HEK293 (cell line): ENCODE measurements around the gene SLPI.

Experiments used
- GLI2 ChIP-seq: fragments of 450-650 bp; formaldehyde crosslinking; IDR thresholded peaks from 2 replicates; pipeline ENCODE4; 2017; ENCODE audit warnings: missing biosample characterization, missing genetic modification characterization, low read depth, borderline replicate concordance
- KLF8 ChIP-seq: fragments of 450-650 bp; formaldehyde crosslinking; IDR thresholded peaks from 2 replicates; pipeline ENCODE4 v1.5.1; 2016; ENCODE audit warnings: missing biosample characterization, missing genetic modification characterization
- SP3 ChIP-seq: fragments of 450-650 bp; formaldehyde crosslinking; IDR thresholded peaks from 2 replicates; pipeline ENCODE4 v1.5.1; 2016; ENCODE audit warnings: missing biosample characterization, missing genetic modification characterization
- SP7 ChIP-seq: fragments of 450-650 bp; formaldehyde crosslinking; IDR thresholded peaks from 2 replicates; pipeline ENCODE4 v1.5.1; 2016; ENCODE audit warnings: missing biosample characterization, missing genetic modification characterization
- WT1 ChIP-seq: fragments of 450-650 bp; formaldehyde crosslinking; IDR thresholded peaks from 2 replicates; pipeline ENCODE4 v1.5.1; 2016; ENCODE audit warnings: missing biosample characterization, missing genetic modification characterization
- YY2 ChIP-seq: fragments of 450-650 bp; formaldehyde crosslinking; IDR thresholded peaks from 2 replicates; pipeline ENCODE4 v1.5.1; 2016; ENCODE audit warnings: missing biosample characterization, missing genetic modification characterization
- ZBTB17 ChIP-seq: fragments of 450-650 bp; formaldehyde crosslinking; IDR thresholded peaks from 2 replicates; pipeline ENCODE4 v1.5.1; 2016; ENCODE audit warnings: missing biosample characterization, missing genetic modification characterization
- ZBTB48 ChIP-seq: fragments of 450-650 bp; formaldehyde crosslinking; IDR thresholded peaks from 2 replicates; pipeline ENCODE4 v1.5.1; 2016; ENCODE audit warnings: missing biosample characterization, missing genetic modification characterization
- ZNF10 ChIP-seq: fragments of 450-650 bp; formaldehyde crosslinking; IDR thresholded peaks from 2 replicates; pipeline ENCODE4 v1.5.1; 2017; ENCODE audit warnings: missing biosample characterization, missing genetic modification characterization
- ZNF174 ChIP-seq: fragments of 450-650 bp; formaldehyde crosslinking; IDR thresholded peaks from 2 replicates; pipeline ENCODE4 v1.5.0; 2017; ENCODE audit warnings: missing biosample characterization, mild to moderate bottlenecking, missing genetic modification characterization
- ZNF24 ChIP-seq: fragments of 450-650 bp; formaldehyde crosslinking; IDR thresholded peaks from 2 replicates; pipeline ENCODE4 v1.5.1; 2016; ENCODE audit warnings: missing biosample characterization, missing genetic modification characterization
- ZNF324 ChIP-seq: fragments of 450-650 bp; formaldehyde crosslinking; IDR thresholded peaks from 2 replicates; pipeline ENCODE4 v1.5.1; 2016; ENCODE audit warnings: missing biosample characterization, missing genetic modification characterization
- ZNF335 ChIP-seq: fragments of 450-650 bp; formaldehyde crosslinking; conservative IDR thresholded peaks from 2 replicates; pipeline ENCODE4 v1.5.1; 2016; ENCODE audit warnings: missing biosample characterization, missing genetic modification characterization
- ZNF529 ChIP-seq: fragments of 450-650 bp; formaldehyde crosslinking; IDR thresholded peaks from 2 replicates; pipeline ENCODE4 v1.5.1; 2017; ENCODE audit warnings: missing genetic modification characterization, missing biosample characterization; ENCODE audit not compliant: insufficient replicate concordance
- ZNF654 ChIP-seq: fragments of 450-650 bp; formaldehyde crosslinking; IDR thresholded peaks from 2 replicates; pipeline ENCODE4 v1.5.1; 2016; ENCODE audit warnings: low read depth, missing biosample characterization, missing genetic modification characterization
- ZSCAN16 ChIP-seq: fragments of 450-650 bp; formaldehyde crosslinking; IDR thresholded peaks from 2 replicates; pipeline ENCODE4 v1.5.1; 2016; ENCODE audit warnings: missing biosample characterization, missing genetic modification characterization
- ZSCAN30 ChIP-seq: fragments of 450-650 bp; IDR thresholded peaks from 2 replicates; pipeline ENCODE4 v1.5.1; 2018; ENCODE audit warnings: missing biosample characterization, mild to moderate bottlenecking, missing genetic modification characterization, moderate library complexity
- TF ChIP-seq, protein P1 (sequence below): fragments of 450-650 bp; formaldehyde crosslinking; optimal IDR thresholded peaks from 2 replicates; pipeline ENCODE3; 2016; ENCODE audit warnings: missing biosample characterization, mild to moderate bottlenecking, missing genetic modification characterization
- TF ChIP-seq, protein P2 (sequence below): fragments of 450-650 bp; formaldehyde crosslinking; IDR thresholded peaks from 2 replicates; pipeline ENCODE4 v1.5.0; 2017; ENCODE audit warnings: missing biosample characterization, missing genetic modification characterization, borderline replicate concordance
- TF ChIP-seq, protein P3 (sequence below): fragments of 450-650 bp; formaldehyde crosslinking; IDR thresholded peaks from 2 replicates; pipeline ENCODE4 v1.5.1; 2016; ENCODE audit warnings: missing biosample characterization, missing genetic modification characterization, low read depth
- TF ChIP-seq, protein P4 (sequence below): fragments of 450-650 bp; formaldehyde crosslinking; IDR thresholded peaks from 2 replicates; pipeline ENCODE4 v1.5.1; 2016; ENCODE audit warnings: missing biosample characterization, missing genetic modification characterization

Gene SLPI

DNA sequence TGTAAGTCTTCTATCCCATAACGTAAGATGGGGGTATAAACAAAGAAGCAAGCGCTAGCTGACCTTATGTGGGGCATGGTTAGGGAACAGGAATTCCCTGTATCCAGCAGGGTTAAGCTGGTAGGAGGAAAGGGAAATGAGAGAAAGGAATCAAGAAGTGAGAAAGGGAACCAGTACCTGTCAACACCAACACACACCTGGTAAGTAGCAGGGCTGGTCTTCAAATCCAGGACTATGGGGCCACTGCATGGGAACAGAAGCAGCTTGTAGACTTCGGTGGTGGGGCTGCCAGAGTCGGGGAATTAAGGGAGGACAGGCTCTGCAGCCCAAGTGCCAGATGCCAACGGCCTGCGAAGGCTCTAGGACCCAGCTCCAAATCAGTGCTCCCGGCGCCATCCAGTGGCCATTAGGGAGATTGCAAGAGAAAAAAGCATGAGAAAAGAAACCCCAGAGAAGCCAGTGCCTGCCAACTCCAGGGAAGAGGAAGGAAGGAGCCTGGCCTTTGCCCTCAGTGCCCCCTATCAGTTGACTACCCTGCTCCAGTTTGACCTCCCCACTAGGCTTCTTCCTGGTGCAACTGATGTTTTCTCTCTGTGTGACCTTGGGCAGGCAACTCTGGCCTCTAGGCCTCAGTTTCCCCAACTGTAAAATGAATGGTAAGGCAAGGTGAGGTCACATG is 36.5 kb upstream of the SLPI start (continued):
- no peak for TF ChIP-seq ZNF324 (tag by site-specific recombination)
- no peak for TF ChIP-seq GLI2
- peak; percentile 21; the same call in 1 of the 2 replicates for TF ChIP-seq WT1
- TF ChIP-seq, protein P1, sequence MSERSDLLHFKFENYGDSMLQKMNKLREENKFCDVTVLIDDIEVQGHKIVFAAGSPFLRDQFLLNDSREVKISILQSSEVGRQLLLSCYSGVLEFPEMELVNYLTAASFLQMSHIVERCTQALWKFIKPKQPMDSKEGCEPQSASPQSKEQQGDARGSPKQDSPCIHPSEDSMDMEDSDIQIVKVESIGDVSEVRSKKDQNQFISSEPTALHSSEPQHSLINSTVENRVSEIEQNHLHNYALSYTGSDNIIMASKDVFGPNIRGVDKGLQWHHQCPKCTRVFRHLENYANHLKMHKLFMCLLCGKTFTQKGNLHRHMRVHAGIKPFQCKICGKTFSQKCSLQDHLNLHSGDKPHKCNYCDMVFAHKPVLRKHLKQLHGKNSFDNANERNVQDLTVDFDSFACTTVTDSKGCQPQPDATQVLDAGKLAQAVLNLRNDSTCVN (tag by site-specific recombination), result no peak
- no peak for TF ChIP-seq ZNF174 (tag by site-specific recombination)
- no peak for TF ChIP-seq SP7 (tag by site-specific recombination)
- 0 out of 2 replicates have a peak, but pooled peaks have one; percentile 21 for TF ChIP-seq ZBTB17 (tag by site-specific recombination)
- TF ChIP-seq, protein P2, sequence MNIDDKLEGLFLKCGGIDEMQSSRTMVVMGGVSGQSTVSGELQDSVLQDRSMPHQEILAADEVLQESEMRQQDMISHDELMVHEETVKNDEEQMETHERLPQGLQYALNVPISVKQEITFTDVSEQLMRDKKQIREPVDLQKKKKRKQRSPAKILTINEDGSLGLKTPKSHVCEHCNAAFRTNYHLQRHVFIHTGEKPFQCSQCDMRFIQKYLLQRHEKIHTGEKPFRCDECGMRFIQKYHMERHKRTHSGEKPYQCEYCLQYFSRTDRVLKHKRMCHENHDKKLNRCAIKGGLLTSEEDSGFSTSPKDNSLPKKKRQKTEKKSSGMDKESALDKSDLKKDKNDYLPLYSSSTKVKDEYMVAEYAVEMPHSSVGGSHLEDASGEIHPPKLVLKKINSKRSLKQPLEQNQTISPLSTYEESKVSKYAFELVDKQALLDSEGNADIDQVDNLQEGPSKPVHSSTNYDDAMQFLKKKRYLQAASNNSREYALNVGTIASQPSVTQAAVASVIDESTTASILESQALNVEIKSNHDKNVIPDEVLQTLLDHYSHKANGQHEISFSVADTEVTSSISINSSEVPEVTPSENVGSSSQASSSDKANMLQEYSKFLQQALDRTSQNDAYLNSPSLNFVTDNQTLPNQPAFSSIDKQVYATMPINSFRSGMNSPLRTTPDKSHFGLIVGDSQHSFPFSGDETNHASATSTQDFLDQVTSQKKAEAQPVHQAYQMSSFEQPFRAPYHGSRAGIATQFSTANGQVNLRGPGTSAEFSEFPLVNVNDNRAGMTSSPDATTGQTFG, result no peak
- TF ChIP-seq ZNF654 (tag by site-specific recombination), result peak; percentile 93
- TF ChIP-seq SP3 (tag by site-specific recombination), result no peak
- no peak for TF ChIP-seq YY2 (tag by site-specific recombination)
- TF ChIP-seq ZNF10 (tag by site-specific recombination), result no peak
- TF ChIP-seq ZNF24 (tag by site-specific recombination), result no peak
- TF ChIP-seq, protein P3, sequence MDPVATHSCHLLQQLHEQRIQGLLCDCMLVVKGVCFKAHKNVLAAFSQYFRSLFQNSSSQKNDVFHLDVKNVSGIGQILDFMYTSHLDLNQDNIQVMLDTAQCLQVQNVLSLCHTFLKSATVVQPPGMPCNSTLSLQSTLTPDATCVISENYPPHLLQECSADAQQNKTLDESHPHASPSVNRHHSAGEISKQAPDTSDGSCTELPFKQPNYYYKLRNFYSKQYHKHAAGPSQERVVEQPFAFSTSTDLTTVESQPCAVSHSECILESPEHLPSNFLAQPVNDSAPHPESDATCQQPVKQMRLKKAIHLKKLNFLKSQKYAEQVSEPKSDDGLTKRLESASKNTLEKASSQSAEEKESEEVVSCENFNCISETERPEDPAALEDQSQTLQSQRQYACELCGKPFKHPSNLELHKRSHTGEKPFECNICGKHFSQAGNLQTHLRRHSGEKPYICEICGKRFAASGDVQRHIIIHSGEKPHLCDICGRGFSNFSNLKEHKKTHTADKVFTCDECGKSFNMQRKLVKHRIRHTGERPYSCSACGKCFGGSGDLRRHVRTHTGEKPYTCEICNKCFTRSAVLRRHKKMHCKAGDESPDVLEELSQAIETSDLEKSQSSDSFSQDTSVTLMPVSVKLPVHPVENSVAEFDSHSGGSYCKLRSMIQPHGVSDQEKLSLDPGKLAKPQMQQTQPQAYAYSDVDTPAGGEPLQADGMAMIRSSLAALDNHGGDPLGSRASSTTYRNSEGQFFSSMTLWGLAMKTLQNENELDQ (tag by site-specific recombination), result no peak
- TF ChIP-seq ZSCAN16 (tag by site-specific recombination), result peak; percentile 80; the same call in 1 of the 2 replicates
- no peak for TF ChIP-seq KLF8 (tag by site-specific recombination)
- TF ChIP-seq ZNF529 (tag by site-specific recombination), result no peak
- TF ChIP-seq, protein P4, sequence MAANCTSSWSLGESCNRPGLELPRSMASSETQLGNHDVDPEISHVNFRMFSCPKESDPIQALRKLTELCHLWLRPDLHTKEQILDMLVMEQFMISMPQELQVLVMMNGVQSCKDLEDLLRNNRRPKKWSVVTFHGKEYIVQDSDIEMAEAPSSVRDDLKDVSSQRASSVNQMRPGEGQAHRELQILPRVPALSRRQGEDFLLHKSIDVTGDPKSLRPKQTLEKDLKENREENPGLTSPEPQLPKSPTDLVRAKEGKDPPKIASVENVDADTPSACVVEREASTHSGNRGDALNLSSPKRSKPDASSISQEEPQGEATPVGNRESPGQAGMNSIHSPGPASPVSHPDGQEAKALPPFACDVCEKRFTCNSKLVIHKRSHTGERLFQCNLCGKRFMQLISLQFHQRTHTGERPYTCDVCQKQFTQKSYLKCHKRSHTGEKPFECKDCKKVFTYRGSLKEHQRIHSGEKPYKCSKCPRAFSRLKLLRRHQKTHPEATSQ, result no peak
- TF ChIP-seq ZNF335 (tag by site-specific recombination), result peak; percentile 26; the same call in 1 of the 2 replicates
- TF ChIP-seq ZBTB48 (tag by site-specific recombination), result peak; percentile 64
- TF ChIP-seq ZSCAN30 (tag by site-specific recombination), result no peak
- TF ChIP-seq, all 188 proteins: peak for 12
